SJSA1 (cell line): ENCODE data around the gene TRIM4. TPM values are rescaled to one million over a fixed set of nuclear protein-coding genes. Genes with fewer than 3 reads are reported as not detected.

Source experiments
- DNase-seq, 2 experiments: peaks; one replicate each; pipeline ENCODE4 v3.0.0-alpha.2; 2015 to 2020; ENCODE audit warnings: low spot score in 2 of 2, low read depth in 1 of 2
- H3K27ac ChIP-seq: fragments of 250-450 bp; sonication (Bioruptor Pico); 2 replicates; pipeline ENCODE4 v1.5.1; 2020; ENCODE audit warnings: mild to moderate bottlenecking, moderate library complexity
- H3K27me3 ChIP-seq: fragments of 250-450 bp; sonication (Bioruptor Pico); replicated peaks from 2 replicates; pipeline ENCODE4 v1.5.1; 2020; ENCODE audit warnings: mild to moderate bottlenecking, moderate library complexity
- H3K36me3 ChIP-seq: fragments of 250-450 bp; sonication (Bioruptor Pico); 2 replicates; pipeline ENCODE4 v1.5.1; 2020; ENCODE audit warnings: mild to moderate bottlenecking
- H3K4me1 ChIP-seq: fragments of 250-450 bp; sonication (Bioruptor Pico); replicated peaks from 2 replicates; pipeline ENCODE4 v1.6.1; 2021; ENCODE audit warnings: mild to moderate bottlenecking
- H3K4me3 ChIP-seq: fragments of 250-450 bp; sonication (Bioruptor Pico); 2 replicates; pipeline ENCODE4 v1.5.1; 2020; ENCODE audit warnings: mild to moderate bottlenecking
- H3K9me3 ChIP-seq: fragments of 250-450 bp; sonication (Bioruptor Pico); replicated peaks from 2 replicates; pipeline ENCODE4 v1.5.1; 2020; ENCODE audit warnings: mild to moderate bottlenecking
- total RNA-seq: library from RNA; depleted of rRNA; stranded (reverse); fragments of >200 nt; shearing (Covaris generic); gene quantifications from 2 replicates; pipeline ENCODE4 v1.2.3, GENCODE V29; 2014; rRNA removed

Gene TRIM4
- total RNA-seq, 1 experiment from 2014 or later = 11.4 TPM

DNA sequence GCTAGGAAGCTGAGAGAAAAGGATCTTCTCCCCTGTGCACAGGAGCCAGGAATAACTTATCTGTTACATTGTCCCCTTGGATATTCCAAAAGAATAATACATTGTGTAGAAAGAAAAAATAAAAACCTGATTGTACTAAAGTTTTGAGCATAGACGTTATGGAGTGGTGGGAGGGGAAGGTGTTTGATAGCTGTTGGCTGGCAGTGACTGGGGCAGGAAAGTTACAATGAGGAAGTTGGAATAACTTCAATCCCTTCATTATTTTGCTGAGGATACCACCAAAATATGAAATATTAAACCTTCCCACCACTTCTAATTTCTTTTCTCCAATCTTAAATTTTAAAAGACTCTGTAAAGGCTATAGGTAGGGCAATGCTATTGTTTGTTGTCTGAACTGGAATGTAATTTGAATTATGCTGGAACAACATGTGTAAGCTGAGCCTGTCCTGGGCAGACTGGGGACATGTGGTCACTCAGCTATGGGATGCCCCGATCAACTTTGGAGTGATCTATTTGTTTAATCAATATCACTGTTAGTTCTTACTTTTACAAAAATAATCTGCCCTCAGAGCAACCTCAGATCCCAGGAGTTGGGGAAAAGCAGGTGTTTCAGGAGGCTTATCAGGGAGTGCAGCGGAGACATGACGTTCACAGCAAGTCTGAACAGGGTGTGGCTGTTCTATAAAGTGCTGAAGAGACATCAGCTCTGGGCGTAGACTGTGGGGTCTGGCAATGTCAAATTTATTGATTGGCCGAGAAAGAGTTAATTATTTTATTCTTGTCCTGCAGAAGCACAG, 70.7 kb downstream of the TRIM4 start:
- DNase-seq = no peak
- Histone ChIP-seq H3K4me1 (no peaks in the 10 kb centered on the region), H3K4me3 (no peak overlapping the region), H3K27ac (no peak overlapping the region), H3K9me3 (no peaks in the 10 kb centered on the region), H3K27me3 (no peaks in the 10 kb centered on the region; the same call in 1 of the 2 replicates), H3K36me3 (no peaks in the 10 kb centered on the region)

DNA sequence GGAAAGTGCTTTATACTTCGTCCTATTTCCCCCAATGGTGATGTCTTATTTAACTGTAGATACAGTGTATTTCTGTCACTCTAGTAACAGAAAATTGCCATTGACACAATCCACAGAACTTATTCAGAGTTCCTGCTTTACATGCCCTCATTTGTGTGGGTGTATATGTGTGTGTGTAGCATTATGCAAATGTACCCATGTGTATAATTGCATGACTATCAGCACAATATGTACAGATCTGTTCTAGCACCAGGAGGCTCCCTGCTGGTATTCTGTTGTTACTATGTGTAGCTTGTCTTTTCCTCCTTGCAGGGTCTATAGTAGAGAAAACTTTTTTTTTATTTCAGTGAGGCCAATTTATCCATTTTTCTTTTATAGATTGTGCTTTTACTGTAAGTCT, 75.0 kb downstream of the TRIM4 start:
- no peaks in the 10 kb centered on the region for H3K36me3 ChIP-seq
- no peak overlapping the region for H3K27ac ChIP-seq
- DNase-seq = no peak
- no peak overlapping the region for H3K4me3 ChIP-seq
- H3K4me1 ChIP-seq = no peaks in the 10 kb centered on the region
- no peaks in the 10 kb centered on the region for H3K9me3 ChIP-seq
- H3K27me3 ChIP-seq = peaks cover 5% of the 10 kb centered on the region; the same call in 1 of the 2 replicates

DNA sequence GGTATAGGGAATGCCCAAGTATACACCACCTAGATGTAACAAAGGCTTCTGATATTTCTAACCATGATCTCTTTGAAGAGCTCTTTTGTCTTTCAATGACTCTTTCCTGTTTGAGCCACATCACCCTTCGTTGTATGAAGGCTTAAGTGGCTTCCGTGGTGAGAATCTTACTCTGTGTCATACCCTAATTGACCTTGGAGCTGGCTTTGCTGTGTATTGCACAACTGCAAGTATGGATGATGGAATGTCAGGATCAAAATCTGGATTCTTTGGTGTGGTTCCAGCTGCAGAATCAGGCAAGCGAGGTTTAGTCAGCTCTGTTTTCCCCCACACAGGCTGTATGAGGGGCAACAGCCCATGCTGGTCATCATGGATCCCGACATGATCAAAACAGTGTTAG, 75.5 kb downstream of the TRIM4 start:
- Histone ChIP-seq H3K4me1 (no peaks in the 10 kb centered on the region), H3K36me3 (no peaks in the 10 kb centered on the region), H3K9me3 (no peaks in the 10 kb centered on the region), H3K27me3 (peaks cover 9% of the 10 kb centered on the region; the same call in 1 of the 2 replicates), H3K4me3 (no peak overlapping the region), H3K27ac (no peak overlapping the region)
- DNase-seq = no peak

DNA sequence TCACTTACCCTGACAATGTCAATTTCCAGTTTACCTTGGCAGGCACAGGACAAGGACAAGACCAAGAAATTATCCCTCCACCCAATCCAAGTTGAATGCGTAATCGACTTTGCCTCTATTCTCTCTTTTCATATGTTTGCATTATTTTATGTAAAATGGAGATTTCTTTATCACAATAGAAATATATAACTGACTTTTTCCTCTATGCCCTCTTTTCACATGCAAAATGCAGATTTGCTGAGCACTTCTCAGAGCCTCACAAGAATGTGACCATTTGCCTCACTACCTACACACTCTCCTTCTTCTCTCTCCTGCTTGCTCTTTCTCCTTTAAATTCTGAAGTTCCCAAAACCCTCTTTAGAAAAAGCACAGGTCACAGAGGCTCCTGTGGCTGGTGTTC, 76.4 kb downstream of the TRIM4 start:
- H3K36me3 ChIP-seq = no peaks in the 10 kb centered on the region
- DNase-seq = no peak

More for the DNA sequence above, 76.4 kb downstream of the TRIM4 start:
- no peak overlapping the region for H3K27ac ChIP-seq
- H3K4me1 ChIP-seq = no peaks in the 10 kb centered on the region
- H3K9me3 ChIP-seq = no peaks in the 10 kb centered on the region
- H3K27me3 ChIP-seq = peaks cover 15% of the 10 kb centered on the region
- H3K4me3 ChIP-seq = no peak overlapping the region

Other genes with a start within 250 kb of the TRIM4 start
- 0.37 and 1.8 TPM in 2 replicates for gene CYP3A5, start 239.5 kb downstream of the TRIM4 start, total RNA-seq
- gene CYP3A7, start 184.3 kb downstream of the TRIM4 start, total RNA-seq = not detected in 2 replicates
- not detected in 2 replicates for gene CYP3A4, start 135.3 kb downstream of the TRIM4 start, total RNA-seq
- not detected in 2 replicates for gene CYP3A43, start 91.5 kb downstream of the TRIM4 start, total RNA-seq
- gene OR2AE1, start 42.5 kb downstream of the TRIM4 start, total RNA-seq = not detected in 2 replicates
- gene GJC3, start 10.1 kb upstream of the TRIM4 start, total RNA-seq = not detected in 2 replicates
- not detected in 2 replicates for gene AZGP1, start 56.5 kb upstream of the TRIM4 start, total RNA-seq
- gene ZKSCAN1, start 96.1 kb upstream of the TRIM4 start, total RNA-seq = 11.5 and 19.4 TPM in 2 replicates
- gene ZSCAN21, start 130.2 kb upstream of the TRIM4 start, total RNA-seq = 13.9 and 20.7 TPM in 2 replicates
- gene ZNF3, start 162.2 kb upstream of the TRIM4 start, total RNA-seq = 27.4 and 36.9 TPM in 2 replicates
- 56.4 and 111 TPM in 2 replicates for gene COPS6, start 169.4 kb upstream of the TRIM4 start, total RNA-seq
- 200 and 254 TPM in 2 replicates for gene MCM7, start 181.9 kb upstream of the TRIM4 start, total RNA-seq
- 11.1 and 17.5 TPM in 2 replicates for gene AP4M1, start 182.1 kb upstream of the TRIM4 start, total RNA-seq
- gene TAF6, start 199.8 kb upstream of the TRIM4 start, total RNA-seq = 20.5 and 35.3 TPM in 2 replicates
- 22.5 and 24.6 TPM in 2 replicates for gene CNPY4, start 200.1 kb upstream of the TRIM4 start, total RNA-seq
- gene MBLAC1, start 207.4 kb upstream of the TRIM4 start, total RNA-seq = 2.4 and 3.3 TPM in 2 replicates
- 115 and 123 TPM in 2 replicates for gene LAMTOR4, start 229.4 kb upstream of the TRIM4 start, total RNA-seq
- gene TRAPPC14, start 239.2 kb upstream of the TRIM4 start, total RNA-seq = 5.1 and 7.4 TPM in 2 replicates
- 1.2 and 2.7 TPM in 2 replicates for gene GAL3ST4, start 249.1 kb upstream of the TRIM4 start, total RNA-seq